Occipital lobe (tissue), 2 donors: Measurements from ENCODE around the gene SPEN. TPM values are rescaled to one million over a fixed set of nuclear protein-coding genes. Genes with fewer than 3 reads are reported as not detected.
"Not testable (repeated sequence)": the region's sequence is repeated elsewhere in the genome, so short reads cannot be mapped to it uniquely, and the experiment has no call there.

Source experiments
- DNase-seq: peaks from one replicate; lab custom pipeline; 2025; lab: John Stamatoyannopoulos, UW
- total RNA-seq: library from RNA; depleted of rRNA; stranded (reverse); fragments of >200 nt; gene quantifications from one replicate; pipeline ENCODE4 v1.2.3, GENCODE V29; 2014

Gene SPEN
- total RNA-seq, 1 donor from 2014 or later = 80.0 TPM

DNA sequence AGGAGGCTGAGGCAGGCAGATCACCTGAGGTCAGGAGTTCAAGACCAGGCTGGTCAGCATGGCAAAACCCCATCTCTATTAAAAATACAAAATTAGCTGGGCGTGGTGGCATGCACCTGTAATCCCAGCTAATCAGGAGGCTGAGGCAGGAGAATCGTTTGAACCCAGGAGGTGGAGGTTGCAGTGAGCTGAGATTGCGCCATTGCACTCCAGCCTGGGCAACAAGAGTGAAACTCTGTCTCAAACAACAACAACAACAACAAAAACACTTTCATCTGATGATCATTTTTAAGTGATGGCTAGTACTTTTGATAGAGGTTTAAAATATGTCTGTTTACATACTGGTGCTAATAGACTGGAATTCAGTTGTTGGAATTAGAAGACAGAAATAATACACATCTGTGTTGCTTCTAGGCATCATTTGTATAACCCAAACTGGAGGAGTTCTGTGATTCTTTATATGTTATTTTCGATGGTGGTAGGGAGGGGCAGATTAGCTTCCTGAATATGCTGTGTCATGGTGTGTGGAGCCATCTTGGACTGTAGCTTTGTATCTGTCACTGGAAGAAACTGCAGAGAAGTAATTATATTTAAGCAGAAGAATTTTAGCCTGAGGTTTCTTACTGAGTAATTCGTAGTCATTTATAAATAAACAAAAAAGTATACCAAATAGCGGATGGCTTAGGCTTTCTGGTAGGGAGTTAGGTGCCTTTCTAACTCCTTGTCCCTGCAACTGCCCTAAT is 45.5 kb downstream of the SPEN start:
- DNase-seq = not testable (repeated sequence)

DNA sequence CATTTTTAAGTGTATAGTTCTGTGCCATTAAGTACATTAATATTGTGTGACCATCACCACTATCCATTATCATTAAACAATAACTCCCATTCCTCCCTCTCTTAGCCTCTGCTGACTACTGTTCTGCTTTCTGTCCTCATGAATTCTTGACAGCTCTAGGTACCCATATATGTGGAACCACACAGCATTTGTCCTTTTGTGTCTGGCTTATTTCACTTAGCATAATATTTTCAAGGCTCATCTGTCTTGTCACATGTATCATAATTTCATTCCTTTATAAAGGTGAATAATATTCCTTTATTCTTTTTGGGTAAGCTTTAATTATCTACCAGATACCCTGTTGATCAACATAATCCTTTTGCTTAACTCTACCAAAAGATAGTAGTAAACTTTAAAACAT is 47.7 kb downstream of the SPEN start:
- no peak for DNase-seq

DNA sequence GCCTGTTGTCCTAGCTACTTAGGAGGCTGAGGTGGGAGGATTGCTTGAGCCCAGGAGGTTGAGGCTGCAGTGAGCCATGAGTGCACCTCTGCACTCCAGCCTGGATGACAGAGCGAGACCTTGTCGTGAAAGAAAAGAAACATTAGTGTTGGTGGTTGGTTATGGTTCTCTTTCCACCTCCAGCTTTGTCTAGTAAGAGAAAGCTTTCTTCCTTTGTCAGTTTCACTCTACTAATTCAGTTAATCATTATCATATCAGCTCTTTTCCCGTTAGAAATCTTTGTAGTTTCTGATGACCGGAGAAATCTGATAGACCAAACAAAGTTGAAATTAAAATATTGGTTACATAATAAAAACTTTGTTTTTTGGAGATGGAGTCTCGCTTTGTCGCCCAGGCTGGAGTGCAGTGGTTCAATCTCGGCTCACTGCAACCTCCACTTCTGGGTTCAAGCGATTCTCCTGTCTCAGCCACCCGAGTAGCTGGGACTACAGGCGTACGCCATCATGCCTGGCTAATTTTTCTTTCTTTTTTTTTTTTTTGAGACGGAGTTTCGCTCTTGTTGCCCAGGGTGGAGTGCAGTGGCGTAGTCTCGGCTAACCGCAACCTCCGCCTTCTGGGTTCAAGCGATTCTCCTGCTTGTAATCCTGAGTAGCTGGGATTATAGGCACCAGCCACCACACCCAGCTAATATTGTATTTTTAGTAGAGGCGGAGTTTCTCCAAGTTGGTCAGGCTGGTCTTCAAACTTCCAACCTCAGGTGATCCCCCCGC is 49.5 kb downstream of the SPEN start:
- not testable (repeated sequence) for DNase-seq

DNA sequence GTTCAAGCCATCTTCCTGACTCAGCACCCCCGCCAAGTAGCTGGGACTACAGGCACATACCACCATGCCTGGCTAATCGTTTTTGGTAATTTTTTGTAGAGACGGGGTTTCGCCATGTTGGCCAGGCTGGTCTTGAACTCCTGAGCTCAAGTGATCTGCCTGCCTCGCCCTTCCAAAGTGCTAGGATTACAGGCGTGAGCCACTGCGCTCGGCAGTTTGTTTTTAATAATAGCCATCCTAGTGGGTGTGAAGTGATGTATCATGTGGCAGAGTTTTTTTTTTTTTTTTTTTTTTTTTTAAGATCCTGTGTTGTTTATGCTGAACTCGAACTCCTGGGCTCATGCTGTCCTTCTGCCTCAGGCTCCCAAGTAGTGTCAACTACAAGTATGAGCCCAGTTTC is 51.8 kb downstream of the SPEN start:
- DNase-seq = no peak

DNA sequence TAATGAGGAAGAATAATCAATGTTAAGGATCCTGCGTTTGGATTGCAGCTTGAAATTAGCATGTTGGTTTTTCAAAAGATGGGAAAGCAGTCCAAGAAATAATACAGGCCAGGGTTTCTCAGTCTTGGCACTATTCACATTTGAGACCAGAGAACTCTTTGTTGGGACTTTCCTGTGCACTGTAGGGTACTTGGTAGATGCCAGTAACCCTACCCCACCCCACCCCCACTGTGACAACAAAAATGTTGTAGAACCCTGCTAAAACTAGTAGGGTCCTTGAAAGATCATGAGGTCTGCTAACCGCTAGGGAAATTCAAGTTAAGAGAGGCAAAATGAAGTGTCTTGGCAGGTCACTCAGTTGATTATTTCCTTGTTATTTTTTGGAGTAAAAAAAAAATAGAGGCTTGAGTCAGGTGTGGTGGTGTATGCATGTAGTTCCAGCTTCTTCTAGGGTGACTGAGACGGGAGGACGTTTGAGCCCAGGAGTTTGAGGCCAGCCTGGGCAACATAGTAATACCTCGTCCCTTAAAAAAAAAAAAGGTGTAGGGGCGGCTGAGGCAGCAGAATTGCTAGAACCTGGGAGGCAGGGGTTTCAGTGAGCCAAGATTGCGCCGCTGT is 53.3 kb downstream of the SPEN start:
- no peak for DNase-seq

DNA sequence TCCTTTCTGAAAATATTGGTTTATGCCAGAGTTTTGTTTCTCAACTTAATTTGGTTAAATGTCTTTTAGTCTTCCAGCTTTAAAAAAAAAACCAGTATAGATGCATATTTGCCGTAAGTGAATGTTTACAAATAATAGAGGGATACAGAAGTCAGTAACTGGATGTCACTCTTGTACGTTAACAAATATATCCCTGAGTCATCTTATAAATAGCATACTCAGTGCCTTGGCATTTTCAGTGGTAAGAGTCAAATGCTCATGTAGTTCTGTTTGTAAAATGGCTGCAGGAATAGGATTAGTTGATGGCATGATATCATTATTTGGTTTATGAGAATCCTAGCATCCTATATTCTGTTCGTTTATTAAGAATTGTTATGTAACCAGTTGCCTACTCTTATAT is 55.4 kb downstream of the SPEN start:
- no peak for DNase-seq

DNA sequence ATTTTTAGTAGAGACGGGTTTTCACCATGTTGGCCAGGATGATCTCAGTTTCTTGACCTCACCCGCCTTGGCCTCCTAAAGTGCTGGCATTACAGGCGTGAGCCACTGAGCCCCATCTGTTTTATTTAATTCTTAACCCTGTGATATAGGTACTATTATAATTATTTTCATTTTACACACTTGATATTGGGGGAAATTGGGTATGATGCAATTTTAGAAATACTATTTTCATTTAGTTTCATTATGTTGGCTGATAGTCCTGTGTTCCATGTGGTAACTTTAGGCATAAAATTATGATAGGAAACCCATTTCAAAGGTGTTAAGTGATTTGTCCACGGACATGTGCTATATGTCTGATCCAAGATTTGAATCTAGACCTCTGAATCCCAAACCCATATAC is 61.1 kb downstream of the SPEN start:
- no peak for DNase-seq

DNA sequence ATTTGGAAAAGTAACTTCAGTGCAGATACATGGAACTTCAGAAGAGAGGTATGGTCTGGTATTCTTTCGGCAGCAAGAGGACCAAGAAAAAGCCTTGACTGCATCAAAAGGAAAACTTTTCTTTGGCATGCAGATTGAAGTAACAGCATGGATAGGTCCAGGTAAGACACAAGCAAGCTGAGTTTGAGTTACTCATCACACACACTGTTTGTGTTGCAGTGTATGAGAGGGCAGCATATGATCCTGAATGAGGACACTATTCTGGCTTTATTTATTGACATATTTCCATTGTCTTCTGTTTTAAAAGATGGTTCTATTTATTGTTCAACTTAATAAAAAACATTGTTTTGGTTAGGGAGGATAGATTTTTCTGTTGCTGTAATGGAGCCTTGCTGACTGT is 63.6 kb downstream of the SPEN start:
- DNase-seq = no peak

DNA sequence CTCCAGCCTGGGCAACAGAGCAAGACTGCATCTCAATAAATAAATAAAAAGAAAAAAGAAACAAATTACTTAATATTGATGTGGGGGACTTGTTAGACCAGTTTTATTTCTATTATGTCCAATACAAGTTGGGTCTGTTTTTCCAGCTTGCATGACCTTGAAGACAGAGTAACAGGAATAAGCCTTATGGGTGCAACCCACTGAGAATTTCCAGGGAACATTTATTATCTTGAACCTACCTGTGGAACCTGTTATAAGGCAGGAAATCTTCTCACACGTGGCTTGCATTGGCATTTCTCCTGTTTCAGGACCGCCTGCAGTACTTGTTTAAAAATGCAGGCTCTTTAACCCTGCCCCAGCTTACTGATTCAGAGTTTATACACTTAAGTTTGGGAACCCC is 64.4 kb downstream of the SPEN start:
- no peak for DNase-seq

DNA sequence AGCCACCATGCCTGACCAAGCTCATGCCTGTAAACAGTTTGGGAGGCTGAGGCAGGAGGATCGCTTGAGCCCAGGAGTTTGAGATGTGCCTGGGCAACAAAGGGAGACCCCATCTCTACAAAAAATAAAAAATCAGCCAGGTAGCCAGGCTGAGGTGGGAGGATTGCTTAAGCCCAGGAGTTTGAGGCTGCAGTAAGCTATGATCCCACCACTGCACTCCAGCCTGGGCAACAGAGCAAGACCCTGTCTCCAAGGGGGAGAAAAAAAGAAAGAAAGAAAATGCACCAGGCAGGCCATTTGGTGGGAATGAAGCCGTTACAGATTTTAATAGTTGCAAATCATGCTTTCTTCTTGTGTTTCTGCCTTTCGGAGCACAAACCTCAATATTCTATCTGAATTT is 66.1 kb downstream of the SPEN start:
- not testable (repeated sequence) for DNase-seq

DNA sequence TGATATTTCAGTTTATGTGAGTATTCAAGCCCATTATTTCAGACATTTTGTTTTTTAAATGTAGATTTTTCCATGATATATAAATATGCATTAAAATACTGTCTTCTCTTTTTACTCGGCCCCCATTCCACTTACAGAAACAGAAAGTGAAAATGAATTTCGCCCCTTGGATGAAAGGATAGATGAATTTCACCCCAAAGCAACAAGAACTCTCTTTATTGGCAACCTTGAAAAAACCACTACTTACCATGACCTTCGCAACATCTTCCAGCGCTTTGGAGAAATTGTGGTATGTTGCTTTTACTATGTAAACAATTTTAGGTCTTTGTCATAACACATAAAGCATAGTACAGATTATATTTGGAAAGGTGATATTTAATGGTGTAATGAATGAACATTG is 68.5 kb downstream of the SPEN start:
- no peak for DNase-seq

DNA sequence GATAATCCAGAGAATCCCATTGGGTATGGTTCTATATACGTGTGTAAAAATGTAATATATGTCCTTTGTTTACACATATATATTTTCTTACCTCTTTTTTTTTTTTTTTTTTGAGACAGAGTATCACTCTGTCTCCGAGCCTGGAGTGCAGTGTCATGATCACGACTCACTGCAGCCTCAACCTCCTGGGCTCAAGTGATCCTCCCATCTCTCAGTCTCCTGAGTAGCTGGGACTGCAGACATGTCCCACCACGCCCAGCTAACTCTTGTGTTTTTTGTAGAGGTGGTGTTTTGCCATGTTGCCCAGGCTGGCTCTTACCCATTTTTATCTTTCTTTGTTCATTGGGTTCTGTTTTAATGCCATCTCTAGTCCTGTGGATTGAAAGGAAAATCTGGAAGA is 68.9 kb downstream of the SPEN start:
- no peak for DNase-seq

DNA sequence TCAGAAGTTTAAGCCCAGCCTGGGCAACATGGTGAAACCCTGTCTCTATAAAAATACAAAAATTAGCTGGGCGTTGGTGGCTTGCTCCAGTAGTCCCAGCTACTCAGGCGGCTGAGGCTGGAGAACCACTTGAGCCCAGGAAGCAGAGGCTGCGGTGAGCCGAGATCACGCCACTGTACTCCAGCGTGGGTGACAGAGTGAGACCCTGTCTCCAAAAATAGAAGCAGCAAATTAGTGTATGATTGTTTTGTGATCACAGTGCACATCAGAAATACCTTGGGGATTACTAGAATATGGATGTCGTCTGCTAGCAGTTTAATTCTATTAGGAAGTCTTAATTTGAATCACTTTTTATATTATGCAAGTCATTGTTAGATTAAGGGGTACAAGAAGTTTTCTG is 69.4 kb downstream of the SPEN start:
- no peak for DNase-seq

DNA sequence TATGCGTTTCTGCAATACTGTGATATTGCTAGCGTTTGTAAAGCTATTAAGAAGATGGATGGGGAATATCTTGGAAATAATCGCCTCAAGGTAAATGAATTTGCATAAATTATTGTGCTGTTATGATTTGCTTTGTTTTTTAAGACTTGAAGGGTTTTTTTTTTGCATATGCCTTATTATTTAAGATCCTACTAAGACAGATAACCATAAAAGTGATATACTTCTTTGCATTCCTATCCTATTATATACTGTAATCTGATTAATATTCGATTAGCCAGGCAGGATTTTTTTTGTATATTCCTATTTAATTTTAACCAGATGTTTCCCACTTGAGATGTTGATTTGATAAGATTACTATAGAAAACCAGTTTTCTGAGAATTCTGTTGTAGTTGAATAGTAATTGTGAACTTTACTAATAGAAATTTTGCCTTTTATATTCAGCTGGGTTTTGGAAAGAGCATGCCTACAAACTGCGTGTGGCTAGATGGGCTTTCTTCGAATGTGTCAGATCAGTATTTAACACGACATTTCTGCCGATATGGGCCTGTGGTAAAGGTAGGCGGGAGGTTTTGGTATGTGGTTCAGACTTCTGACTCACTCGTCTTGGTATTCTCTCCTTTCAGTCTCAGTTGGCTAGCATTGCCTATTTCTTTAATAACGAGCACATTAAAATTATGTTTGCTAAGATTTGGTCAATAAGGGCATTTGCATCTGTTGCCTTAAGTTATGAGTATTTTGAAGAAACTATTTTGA is 71.6 kb downstream of the SPEN start:
- DNase-seq = no peak

DNA sequence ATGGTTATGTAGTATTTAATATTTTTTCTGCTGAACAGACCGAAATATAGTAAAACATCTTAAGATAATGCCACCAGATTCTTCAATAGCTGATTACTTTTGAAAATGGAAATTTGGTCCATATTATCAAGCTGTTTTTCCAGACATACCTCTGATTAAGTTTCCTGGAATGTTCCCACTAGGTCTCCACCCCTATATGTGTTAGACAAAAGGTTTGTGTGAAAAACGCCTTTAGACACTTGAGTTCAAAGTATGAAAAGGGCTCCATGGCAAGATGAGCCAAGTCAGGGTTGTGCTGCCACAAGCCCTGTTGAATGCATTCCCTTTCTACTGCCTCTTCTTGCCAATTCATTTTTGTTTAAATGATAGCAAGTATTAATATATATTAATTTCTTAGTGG is 75.7 kb downstream of the SPEN start:
- DNase-seq = no peak

DNA sequence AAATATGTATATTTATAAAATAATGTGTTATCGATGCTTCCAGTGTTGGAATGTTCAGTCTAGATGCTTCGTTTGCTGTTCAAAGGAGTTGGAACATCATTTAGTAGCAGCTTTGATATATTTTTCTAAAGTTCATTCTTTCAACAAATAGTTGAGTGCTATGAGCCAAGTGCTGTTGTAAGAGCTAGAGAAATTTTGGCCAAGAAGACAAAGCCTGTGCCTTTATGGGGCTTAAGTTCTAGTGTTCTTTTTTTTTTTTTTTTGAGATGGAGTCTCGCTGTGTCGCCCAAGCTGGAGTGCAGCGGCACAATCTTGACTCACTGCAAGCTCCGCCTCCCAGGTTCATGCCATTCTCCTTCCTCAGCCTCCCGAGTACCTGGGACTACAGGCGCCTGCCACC is 78.9 kb downstream of the SPEN start:
- not testable (repeated sequence) for DNase-seq

DNA sequence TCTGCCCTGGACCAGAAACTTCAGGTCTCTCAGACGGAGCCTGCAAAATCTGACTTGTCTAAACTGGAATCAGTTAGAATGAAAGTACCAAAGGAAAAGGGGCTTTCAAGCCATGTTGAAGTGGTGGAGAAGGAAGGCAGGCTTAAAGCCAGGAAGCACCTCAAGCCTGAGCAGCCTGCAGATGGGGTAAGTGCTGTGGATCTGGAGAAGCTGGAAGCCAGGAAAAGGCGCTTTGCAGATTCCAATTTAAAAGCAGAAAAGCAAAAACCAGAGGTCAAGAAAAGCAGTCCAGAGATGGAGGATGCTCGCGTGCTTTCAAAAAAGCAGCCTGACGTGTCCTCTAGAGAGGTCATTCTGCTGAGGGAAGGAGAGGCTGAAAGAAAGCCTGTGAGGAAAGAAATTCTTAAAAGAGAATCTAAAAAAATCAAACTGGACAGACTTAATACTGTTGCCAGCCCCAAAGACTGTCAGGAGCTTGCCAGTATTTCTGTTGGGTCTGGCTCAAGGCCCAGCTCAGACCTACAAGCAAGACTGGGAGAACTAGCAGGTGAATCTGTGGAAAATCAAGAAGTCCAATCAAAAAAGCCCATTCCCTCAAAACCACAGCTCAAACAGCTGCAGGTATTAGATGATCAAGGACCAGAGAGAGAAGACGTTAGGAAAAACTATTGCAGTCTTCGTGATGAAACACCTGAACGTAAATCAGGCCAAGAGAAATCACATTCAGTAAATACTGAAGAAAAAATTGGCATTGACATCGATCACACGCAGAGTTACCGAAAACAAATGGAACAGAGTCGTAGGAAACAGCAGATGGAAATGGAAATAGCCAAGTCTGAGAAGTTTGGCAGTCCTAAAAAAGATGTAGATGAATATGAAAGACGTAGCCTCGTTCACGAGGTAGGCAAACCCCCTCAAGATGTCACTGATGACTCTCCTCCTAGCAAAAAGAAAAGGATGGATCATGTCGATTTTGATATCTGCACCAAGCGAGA is 81.8 kb downstream of the SPEN start:
- no peak for DNase-seq

DNA sequence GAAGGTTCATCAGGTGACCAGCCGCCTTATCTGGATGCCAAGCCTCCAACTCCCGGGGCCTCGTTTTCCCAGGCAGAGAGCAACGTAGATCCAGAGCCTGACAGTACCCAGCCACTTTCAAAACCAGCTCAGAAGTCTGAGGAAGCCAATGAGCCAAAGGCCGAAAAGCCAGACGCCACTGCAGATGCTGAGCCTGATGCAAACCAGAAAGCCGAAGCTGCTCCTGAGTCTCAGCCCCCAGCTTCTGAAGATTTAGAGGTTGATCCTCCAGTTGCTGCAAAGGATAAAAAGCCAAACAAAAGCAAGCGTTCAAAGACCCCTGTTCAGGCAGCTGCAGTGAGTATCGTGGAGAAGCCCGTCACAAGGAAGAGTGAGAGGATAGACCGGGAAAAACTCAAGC is 83.9 kb downstream of the SPEN start:
- DNase-seq = no peak

DNA sequence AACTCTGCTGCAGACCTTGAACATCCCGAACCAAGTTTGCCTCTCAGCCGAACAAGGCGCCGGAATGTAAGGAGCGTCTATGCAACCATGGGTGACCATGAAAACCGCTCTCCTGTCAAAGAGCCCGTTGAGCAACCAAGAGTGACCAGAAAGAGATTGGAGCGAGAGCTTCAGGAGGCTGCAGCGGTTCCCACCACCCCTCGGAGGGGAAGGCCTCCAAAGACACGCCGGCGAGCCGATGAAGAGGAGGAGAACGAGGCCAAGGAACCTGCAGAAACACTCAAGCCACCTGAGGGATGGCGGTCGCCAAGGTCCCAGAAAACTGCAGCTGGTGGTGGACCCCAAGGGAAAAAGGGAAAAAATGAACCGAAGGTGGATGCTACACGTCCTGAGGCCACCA is 84.4 kb downstream of the SPEN start:
- DNase-seq = no peak

DNA sequence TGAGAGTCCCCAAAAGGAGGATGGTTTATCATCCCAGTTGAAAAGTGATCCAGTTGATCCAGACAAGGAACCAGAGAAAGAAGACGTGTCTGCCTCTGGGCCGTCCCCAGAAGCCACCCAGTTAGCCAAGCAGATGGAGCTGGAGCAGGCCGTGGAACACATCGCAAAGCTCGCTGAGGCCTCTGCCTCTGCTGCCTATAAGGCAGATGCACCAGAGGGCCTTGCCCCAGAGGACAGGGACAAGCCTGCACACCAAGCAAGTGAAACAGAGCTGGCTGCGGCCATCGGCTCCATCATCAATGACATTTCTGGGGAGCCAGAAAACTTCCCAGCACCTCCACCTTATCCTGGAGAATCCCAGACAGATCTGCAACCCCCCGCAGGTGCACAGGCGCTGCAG is 85.1 kb downstream of the SPEN start:
- DNase-seq = no peak

DNA sequence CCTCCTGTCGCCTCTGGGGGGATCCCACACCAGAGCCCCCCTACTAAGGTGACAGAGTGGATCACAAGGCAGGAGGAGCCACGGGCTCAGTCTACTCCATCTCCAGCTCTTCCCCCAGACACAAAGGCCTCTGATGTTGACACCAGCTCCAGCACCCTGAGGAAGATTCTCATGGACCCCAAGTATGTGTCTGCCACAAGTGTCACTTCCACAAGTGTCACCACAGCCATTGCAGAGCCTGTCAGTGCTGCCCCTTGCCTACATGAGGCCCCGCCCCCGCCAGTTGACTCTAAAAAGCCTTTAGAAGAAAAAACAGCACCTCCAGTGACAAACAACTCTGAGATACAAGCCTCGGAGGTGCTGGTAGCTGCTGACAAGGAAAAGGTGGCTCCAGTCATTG is 86.2 kb downstream of the SPEN start:
- no peak for DNase-seq
